Fibroblast of skin of abdomen (primary cell): ENCODE results near the gene FAM13C.

ENCODE experiments used
- DNase-seq: peaks from one replicate; pipeline ENCODE4 v3.0.0-alpha.2; 2013

Gene FAM13C

DNA sequence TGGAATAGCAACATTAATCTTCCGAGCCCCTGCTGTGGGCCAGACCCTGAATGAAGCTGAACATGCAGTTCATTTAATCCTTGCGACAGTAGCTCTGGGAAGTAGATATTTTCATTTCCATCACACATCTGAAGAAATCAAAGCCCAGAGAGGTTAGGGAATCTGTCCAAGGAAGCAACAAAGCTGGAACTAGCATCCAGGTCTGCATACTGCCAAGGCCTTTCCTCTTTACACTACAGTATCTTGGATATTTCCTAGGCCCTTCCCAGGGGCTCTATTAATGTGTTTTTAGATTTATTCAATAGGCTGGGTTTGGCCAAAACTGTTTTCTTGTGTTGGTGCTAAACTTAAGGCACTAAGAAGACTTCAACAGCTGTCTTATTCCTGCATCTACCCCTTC lies 48.1 kb downstream of the FAM13C start:
- DNase-seq, result no peak

DNA sequence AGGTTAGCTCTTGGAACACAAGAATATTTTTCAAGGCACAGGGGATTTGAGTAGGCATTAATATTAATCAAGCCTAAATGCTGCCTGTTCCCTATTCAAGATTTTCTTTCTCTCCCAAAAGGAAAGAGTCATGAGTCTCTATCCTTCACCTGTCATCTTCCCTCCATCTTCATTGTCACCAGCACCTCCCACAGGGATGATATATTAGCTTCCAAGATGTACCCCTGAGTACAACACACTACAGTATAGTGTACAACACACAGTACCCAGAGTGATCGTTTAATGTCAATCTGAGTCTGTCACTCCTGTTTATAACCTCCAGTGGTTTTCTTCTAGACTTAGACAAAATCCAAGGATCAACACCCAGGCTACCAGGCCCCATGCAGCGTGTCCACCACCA lies 50.1 kb downstream of the FAM13C start:
- no peak for DNase-seq

DNA sequence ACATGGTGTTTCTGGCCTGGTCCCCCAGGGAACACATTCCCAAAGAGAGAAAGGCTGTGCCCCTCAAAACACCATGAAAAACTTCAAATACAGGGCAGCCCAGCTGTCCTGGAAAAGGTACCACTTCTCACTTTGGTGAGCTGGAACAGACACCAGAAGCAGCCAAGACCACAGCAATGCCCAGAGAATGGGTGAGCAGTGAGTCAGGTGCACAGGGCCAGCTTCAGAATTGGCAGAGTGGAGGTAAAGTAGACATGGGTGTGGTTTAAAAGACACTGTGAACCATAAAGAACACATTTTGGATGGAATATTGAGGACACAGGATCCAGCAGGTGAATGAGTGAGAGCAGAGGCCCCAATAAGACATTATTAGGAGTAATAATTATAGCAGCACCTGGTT lies 51.3 kb downstream of the FAM13C start:
- DNase-seq, result no peak

DNA sequence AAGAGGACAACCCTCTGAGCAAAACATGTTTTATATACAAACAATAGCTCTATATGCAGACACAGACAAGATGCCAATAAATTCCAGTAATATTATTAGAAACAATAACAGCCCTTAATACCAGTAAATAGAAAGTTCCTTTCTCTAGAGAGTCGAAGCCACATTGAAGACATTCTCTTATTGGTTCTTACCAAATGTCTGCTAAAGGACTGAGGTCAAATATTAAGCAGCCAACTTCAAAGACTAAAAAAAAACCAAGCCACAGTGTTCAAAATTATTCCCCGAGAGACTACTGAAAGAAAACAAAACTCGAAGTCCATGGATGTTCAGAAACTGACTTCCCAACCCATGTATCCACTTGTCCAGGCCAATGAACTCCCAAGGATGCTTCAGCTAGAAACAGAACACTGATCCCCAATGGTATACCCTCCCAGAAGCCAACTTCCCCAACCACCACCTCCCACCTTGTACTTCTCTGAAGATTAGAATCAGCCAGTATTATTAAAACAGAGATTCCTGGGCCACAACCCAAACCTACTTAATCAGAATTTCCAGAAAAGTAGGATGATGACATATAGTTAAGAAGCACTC lies 51.9 kb downstream of the FAM13C start:
- DNase-seq, result no peak

DNA sequence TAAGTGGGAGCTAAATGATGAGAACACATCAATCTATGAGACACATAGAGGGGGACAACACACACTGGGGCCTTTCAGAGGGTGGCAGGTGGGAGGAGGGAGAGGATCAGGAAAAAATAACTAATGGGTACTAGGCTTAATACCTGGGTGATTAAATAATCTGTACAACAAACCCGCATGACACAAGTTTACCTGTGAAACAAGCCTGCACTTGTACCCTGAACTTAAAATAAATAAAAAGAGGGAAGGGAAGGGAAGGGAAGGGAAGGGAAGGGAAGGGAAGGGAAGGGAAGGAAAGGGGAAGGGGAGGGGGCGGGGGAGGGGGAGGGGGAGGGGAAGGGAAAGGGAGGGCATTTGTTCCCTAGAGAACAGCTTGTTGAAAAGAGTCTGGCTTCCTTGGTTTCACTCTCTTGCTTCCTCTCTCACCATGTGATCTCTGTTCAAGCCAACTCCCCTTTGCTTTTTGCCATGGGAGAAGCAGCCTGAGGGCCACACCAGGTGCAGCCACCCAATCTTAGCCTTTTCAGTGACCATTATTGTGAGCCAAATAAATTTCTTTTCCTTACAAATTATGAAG lies 57.7 kb downstream of the FAM13C start:
- no peak for DNase-seq

DNA sequence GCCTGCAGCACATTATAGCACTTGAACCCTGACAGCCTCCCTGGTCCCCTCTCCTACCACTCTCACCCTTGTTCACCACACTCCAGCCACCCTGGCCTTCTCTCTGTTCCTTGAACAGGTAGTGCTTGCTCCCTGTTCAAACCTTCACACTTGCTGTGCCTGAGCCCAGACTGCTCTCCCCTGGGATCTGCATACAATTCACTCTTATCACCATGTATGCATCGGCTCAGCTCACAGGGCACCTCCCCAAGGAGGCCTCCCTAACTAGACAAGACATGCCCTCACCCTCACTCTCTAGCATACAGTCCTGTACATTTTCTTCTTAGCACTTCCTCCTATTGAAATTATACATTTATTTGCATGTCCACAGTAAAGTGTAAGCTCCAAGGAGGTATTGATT lies 59.3 kb downstream of the FAM13C start:
- no peak for DNase-seq

DNA sequence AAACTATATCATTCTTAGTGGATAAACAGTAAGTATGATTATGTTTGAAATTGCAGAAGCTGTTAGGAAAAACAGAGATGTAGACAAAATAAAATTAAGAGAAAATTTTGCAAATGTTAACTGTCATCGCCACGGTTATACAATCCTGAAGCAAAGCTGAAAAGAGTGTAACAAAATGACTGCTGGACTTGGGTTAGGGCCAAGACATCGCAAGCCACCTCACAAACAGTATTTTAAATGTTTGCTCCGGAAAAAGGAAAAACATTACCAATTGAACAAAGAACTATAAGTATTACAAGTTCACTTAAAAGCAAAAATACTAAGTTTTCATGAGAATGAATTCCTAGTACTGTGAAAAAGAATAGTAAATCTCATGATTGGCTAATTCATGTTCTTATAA lies 60.0 kb downstream of the FAM13C start:
- no peak for DNase-seq

DNA sequence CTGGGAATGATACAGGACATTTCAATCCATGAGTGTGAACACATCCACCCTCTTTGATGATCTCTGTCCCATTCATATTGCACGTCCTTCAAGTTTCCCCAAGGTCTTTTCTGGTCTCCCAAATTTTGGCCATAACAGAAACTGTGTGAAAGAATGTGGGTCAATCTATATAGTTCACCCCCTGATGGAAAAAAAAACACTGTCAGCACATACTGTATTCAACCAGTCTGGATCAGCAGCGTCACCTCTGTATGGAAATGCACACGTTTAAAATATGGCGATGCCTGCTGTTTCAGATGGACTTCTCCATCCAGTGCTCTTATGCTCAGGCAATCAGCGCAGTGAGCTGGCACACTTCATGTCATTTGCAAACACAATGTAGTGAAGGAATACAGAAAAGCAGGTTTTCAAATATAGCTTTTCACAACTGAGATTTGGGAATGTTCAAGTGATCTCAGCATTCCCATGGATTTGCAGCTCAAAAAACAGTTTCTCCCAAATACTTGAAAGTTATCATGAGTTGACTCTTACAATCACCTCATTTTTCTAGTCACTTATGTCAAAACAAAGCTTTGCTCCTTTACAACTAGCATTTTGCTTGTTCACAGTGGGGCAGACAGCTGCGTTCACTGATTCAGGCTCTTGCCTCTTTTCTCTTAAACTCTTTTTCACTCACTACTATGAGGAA lies 61.1 kb downstream of the FAM13C start:
- DNase-seq, result no peak

DNA sequence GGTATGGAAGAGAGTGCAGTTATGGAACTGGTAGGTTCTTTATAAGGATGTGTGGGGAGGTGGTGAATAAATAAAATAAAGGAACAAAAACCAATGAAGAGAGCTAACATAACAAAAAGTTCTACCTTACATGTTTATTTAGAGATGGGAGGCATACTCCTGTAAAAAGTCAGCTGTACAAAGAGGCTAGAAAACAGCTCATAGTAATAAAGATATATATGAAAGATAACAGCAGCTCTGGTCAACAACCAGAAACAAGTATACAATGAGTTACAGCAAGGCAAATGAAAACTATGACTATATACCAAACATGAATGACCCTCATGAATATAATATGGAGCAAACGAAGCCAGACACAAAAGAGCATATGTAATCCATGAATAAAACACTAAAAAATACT lies 62.0 kb downstream of the FAM13C start:
- no peak for DNase-seq

DNA sequence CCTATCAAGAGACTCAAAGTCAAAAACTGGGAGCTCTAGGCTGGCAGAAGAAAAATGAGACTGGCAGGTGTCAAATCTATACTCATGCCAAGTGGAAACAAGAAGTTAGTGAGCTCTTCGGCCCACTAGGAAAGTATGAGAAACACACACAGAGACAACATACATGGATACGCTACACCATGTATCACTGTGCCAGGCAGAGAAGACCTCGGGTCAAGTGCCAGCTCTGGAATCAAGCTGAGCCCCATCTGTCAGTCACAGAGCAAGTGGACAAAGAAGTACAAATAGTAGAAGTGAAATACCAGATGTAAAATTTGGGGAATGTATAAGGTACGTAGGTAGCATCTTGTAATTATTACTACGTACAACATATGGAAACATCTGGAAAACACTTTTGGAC lies 62.4 kb downstream of the FAM13C start:
- DNase-seq, result no peak

DNA sequence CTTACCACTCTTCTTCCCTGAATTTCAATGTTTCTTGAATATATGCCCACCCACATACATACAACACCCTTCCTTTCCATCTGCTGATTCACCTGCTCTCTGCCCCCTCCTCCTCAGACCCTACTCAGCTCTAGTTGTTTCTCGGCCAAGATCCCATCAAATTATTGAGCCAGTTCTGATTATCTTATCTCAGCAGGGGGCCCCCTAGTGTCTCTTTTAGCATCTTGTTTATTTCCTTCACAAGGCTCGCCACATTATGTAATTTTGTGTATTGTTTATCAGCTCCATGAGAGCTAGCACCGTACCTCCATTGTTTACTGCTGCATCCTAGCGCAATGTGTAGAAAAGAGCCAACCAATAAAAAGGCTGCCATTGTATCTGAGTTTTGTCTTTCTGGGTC lies 71.9 kb downstream of the FAM13C start:
- no peak for DNase-seq

DNA sequence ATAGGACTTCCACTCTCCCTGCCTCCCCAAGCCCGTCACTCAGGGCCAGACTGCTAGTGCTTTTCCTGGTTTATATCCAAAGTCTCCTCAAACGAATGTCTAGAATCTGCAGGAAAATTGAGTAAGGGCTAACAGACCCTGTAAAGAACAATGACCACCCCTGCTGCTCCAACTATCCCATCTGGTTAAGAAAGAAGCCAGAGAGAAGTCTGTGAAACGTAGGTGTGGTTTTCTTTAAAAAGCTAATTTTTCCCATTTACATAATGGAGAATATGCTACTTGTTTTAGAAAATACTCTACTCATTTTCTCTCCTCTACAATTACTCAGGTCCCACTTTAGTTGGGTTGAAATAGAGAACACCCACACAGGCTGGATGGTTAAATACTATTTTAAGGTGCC lies 72.5 kb downstream of the FAM13C start:
- no peak for DNase-seq

DNA sequence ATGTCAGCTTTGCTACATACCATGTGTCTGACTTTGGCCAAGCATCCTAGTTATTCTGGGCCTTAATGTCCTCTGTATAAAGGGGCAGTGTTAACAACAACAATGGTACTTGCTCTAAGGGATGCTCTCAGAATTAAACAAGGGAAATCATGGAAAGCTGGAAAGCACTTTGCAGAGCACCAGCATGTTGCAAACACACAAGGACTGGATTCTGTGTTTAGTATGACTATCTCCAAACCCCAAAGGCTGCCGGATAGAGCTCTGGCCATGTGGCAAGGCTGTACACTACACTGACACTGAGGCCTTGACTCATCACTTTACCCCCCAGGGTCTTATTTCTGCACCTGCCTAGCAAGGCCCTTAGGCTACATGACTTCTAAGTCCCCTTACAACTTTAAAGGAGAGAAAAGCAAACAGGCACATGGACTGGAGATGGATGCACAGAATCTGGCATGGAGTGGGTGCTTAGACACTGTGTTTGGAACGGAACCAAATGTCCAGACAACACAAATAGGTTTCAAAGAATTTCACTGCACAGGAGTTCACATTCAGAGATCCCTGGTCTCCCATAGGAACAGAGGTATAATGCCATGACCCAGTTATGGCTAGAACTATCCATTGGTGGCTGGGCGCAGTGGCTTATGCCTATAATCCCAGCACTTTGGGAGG lies 74.6 kb downstream of the FAM13C start:
- no peak for DNase-seq

DNA sequence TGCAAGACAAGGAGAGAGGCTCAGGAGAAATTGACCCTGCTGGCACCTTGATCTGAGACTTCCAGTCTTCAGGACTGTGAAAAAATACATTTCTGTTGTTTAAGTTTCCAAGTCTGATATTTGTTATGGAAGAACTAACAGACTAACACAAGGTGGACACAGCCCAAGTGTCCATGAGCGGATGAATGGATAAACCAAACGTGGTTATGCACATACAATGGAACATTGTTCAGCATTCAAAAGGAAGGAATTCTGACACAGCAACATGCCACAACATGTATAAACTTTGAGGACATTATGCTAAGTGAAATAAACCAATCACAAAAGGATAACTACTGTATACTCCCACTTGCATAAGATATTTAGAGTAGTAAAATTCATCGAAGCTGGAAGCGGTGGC lies 76.5 kb downstream of the FAM13C start:
- DNase-seq, result no peak

DNA sequence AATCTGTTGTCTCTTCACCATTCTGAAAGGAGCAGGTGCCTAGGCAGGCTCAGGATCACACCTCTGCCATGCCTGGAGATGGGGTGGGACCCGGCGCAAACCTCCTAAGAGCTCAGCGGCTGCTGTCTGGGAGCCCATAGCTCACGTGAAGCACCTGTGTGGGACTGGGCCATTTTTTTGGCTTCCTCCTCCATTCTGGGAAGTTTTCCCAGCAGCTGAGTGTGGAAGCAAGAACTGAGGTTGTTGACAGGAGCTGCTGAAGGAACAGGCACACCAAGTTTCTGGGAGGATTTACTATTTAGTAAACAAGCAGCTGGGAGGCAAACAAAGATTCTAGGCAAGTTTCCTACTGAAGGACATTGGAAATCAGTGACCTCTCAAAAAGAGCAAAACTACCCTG lies 77.3 kb downstream of the FAM13C start:
- DNase-seq, result no peak

DNA sequence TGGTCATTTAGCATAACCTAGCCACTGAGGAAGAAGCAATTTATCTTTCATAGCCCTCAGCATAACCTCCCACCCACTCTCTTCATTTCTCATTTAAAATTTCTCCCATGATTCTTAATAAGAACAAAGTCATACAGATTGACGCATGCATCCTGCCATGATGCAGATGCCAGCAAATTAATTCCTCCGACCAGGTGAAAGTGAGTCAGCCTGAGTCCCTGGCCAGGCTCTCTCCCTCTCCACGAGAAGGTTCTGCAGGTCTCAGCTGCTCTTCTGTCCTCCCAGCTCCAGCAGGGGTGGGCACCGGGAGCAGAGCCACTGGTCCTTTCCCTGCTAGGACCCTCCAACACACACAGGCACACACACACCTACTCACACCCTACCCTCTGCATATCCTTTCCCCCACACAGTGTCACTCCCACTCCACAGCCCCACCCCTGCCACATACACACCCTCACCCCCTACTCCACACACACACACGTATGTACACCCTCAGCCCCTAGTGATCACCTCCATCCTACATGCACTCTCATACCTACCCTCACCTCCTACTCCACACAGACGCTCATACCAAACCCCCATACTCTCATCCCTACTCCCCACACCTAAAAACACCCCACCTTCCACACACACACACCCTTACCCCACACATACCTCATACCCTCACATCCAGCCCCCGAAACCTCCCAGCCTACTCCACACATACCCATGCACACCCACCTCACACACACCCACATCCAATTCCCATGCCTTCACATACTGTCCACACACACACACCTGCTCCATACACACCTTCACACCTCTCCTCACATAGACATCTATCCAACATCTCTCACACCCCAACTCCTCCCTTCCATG lies 78.0 kb downstream of the FAM13C start:
- DNase-seq, result peak; percentile 33

DNA sequence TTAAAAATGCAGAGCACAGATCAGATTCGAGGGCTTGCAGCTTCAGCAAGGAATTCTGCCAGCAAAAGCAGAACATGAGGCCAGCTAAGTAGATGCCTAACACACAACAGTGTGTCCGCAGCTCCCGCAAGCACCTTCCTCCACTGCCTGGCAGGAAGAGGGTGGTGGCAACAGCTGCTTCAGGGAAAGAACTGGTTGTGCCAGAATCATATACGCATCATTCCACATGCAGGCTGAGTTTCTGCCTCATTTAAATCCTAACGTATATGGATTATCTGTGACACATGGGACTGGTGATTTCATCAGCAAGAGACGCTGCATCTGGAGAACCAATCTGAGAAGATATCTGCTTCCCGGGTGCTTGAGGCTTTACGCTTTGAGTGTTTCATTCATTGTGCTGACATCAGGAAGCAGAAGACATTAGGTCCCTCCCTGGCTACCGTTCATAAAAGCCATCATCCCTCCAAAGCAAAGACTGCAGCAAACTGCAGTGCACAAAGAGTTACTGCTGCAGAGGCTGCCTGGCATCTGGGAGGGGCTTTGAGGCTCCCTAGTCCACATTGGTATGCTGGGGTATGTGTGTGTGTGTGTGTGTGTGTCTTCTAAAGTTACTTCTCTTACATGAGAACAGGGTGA lies 78.8 kb downstream of the FAM13C start:
- peak; percentile 66 for DNase-seq

DNA sequence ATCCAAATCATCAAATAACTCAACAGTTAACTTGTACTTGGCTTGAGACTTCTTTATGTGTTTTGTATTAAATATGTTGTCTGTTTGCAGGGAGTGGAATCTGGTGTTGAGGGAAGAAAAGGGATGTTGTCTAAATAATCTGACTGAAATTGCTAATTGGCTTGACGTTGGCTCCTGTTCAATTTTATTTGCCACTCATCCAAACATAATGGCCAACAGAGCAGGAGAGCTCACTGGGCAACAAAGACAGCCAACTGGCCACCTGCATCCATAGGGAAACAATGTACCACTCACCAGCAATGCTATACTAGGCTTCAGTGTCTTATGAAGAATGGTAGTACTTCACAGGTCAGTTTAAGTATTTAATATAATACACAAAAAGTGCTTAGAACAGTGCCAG lies 80.5 kb downstream of the FAM13C start:
- no peak for DNase-seq

DNA sequence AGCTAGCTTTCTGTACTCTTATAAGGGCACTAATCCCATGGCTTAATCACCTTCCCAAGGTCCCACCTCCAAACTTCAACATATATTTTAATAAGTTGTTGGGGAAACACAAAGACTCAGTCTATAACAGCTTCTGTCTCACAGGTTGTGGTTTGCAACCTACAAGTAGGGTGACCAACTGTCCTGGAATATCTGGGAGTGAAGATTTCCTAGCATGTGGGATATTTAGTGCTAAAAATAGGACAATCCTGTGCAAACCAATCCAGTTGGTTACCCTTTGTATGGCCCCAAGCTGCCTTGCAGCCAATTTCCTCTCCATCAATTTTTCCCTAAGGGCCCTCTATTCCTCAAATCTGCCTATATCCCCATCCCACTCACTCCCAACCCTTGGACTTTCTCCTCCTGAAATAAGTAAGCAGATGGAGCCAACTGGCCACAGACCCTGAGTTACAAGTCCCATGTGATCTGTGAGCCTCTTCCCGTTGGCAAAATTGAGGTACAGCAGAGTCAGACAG lies 82.3 kb downstream of the FAM13C start:
- DNase-seq, result no peak

DNA sequence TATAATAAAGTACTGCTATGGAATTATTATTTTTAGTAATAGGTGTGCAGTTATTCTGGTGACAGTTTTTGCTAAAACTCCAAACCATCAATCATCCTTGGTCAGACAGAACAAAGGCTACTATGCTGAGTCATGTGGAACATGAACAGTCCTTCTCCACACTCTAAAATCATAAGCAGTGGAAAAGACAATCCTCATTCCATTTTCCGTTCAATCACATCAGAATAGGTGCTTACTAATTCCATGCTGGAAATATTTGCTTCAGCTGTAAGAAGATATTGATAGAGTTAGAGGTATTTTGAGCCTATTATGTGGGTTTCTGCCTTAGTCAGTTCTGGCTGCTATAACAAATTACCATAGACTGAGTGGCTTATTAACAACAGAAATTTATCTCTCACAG lies 82.9 kb downstream of the FAM13C start:
- no peak for DNase-seq

DNA sequence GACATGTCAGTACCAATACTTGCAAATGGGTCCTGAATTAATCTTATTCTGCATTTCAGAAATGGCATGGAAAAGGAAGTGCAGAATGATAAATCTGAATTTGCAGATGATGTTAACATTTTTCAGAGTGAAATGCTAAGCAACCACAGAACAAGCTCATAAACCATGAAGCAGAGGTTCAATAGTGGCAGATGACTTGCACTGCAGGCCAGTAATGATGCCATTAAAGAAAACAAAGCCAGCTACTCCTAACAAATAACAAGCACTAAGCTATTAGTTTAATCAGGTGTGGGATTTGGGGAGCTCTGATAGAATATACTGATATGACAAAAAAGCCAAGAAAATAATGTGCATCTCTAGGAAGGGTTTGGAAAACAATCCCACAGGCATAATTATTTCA lies 85.4 kb downstream of the FAM13C start:
- no peak for DNase-seq

DNA sequence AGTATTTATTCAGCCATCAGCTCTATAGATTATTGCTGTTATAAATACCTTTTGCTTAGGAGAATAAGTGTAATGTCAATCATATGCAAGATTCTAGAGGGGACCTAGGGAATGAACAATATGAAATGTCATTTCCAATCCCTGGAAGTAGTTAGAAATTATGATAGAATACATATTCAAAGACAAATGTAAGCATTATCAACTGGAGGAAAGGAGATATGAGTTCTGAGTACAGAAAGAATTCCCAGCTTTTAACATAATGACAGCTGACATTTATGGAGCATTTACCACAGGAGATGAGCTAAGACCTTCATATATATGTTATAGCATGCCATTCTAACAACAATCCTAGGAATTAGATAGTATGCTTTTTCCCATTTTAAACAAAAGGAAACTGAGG lies 86.2 kb downstream of the FAM13C start:
- DNase-seq, result no peak
